HG03460 (cell line): ENCODE measurements around the gene CCL27.

Source experiments
- ATAC-seq: cut with Tn5 transposase; IDR thresholded peaks from one replicate; pipeline ENCODE4 v1.9.1; 2021; ENCODE audit not compliant: unreplicated experiment

CCL27 gene

GRCh38 chr9:34662526-34663302 is at the start of gene CCL27:
TSS of gene CCL27 (minus strand) at chr9:34662657. CDS start at chr9:34662633, 24 bp downstream.
- no peak for ATAC-seq

DNA sequence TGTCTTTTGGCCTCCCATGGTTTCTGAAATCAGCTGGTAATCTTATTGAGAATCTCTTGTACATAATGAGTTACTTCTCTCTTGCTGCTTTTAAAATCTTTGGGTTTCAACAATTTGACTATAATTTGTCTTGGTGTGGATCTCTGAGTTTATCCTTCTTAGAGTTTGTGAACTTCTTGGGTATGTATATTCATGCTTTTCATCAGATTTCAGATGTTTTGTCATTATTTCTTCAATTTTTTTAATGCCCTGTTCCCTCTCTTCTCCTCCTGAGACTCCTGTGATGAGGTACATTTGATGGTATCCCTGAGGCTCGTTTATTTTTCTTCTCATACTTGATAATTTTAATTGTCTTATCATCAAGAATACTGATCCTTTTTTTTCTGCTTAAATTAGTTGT is 49.7 kb upstream of the CCL27 start:
- no peak for ATAC-seq

- no peak for ATAC-seq
Observed at GRCh38 chr9:34710023-34710422, 47.6 kb upstream of the CCL27 start, which contains the start of gene CCL21. TSS of gene CCL21 (minus strand) at chr9:34710136. CDS start at chr9:34710066, 70 bp downstream.

DNA sequence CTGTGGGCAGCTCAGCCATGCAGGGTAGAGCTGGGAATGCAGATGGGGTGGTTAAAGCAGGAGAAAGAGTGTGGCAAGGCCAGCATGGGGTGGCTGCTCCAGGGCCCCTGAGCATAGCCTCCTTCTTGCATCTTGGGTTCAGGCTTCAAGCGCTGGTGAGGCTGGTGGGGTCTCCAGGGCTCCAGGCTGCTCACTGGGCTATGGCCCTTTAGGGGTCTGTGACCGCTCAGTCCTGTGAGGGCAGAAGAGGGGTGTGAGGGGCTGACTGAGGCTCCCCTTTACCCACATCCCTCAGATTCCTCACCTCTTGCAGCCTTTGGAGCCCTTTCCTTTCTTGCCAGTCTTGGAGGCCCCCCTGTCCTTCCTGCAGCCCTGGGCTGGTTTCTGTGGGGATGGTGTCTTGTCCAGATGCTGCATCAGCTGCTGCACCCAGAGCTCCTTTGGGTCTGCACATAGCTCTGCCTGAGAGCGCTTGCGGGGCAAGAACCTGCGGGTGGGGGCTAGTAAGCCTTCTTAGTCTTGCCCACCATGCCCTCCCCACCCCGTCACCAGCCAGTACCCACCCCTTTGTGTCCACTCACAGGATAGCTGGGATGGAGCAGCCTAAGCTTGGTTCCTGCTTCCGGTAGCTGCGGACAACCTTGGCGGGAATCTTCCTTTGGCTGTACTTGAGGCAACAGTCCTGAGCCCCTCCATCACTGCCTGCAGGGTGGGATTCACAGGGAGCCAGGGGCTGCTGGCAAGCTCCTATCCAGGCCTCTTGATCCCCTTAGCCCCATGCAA is 46.9 kb upstream of the CCL27 start:
- ATAC-seq, result no peak

- no peak for ATAC-seq
Observed at GRCh38 chr9:34707130-34707529, 44.7 kb upstream of the CCL27 start.

DNA sequence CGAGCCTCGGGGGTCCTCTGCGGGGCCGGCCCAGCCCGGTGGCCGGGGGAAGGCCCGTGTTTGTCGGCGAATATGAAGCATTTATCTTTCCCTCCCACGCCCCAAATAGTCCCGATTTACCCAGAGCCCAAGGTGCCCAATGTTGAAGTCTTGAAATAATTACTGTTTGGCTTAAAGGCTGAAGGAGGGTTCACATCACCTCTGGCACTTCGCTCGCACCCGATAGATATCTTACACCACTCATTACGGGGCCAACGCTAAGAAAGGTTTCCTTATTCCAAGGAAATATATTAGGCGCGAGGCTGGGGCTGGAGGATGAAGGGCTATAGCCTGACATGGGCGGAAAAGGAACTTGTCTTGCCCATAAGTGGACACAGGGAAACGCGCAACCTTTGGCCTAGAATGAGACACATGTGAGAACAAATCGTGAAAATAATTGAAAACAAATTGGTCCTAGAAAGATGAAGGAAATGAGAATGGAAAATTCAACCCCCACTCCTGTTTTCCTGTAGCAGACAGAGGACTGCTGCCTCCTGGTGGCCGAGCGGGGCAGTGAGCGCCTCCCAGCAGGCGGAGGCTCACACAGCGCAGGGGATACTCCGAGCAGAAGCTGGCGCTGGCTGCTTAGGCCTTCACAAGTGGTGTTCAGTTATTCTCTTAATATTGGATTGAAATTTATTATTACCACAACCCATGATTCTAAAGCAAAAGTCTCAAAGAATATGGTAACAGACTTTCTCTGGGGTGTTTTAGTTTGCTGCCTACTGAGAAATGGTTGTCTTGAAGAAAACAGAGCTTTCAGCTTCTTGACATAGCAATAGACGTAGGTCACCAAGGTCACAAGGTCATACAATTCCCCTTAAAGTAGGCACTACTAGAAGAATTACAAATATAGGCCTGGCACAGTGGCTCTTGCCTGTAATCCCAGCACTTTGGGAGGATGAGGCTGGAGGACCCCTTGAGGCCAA is 39.6 kb upstream of the CCL27 start:
- ATAC-seq, result peak; percentile 67

- ATAC-seq, result no peak
Observed at GRCh38 chr9:34701023-34701768, 38.7 kb upstream of the CCL27 start.

DNA sequence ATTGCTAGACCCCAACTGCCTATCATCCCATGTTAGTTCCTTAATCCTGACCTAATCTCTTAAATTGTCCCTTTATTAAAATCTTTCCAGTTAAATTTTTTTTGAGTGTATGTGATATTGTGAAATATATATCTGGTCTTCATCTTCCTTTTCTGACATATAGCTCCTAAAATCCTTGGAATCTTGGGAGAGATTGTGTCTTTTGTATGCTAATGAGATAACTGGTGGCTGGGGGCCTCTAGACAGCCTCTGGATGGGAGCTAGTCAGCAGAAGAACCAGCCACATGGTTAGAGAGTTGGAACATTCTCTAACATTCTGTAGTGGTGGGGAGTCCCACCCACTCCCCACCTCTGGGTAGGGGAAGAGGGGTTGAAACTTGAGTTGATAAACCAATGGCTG is 32.4 kb upstream of the CCL27 start:
- no peak for ATAC-seq

DNA sequence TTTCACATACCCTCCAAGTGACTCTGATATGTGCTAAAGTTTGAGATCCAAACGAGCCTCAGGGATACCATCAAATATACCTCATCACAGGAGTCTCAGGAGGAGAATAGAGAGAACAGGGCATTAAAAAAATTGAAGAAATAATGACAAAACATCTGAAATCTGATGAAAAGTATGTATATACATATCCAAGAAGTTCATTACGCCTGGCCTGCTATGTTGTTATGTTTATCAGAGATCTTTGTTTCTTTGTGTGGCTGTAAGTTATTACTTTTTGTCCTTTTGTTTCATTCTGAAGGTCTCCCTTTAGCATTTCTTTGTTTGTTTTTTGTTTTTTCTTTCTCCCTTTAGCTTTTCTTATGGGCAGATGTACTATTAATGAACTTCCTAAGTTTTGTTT is 31.1 kb upstream of the CCL27 start:
- ATAC-seq, result no peak

GRCh38 chr9:34691936-34692315 is 29.5 kb upstream of the CCL27 start:
- no peak for ATAC-seq

GRCh38 chr9:34690983-34691935 is 28.8 kb upstream of the CCL27 start, which contains the start of gene CCL19:
TSS of gene CCL19 (minus strand) at chr9:34691276. CDS start at chr9:34691139, 137 bp downstream.
- no peak for ATAC-seq

GRCh38 chr9:34689512-34689911 is 27.1 kb upstream of the CCL27 start:
- no peak for ATAC-seq

GRCh38 chr9:34689116-34689470 is 26.6 kb upstream of the CCL27 start:
- no peak for ATAC-seq

DNA sequence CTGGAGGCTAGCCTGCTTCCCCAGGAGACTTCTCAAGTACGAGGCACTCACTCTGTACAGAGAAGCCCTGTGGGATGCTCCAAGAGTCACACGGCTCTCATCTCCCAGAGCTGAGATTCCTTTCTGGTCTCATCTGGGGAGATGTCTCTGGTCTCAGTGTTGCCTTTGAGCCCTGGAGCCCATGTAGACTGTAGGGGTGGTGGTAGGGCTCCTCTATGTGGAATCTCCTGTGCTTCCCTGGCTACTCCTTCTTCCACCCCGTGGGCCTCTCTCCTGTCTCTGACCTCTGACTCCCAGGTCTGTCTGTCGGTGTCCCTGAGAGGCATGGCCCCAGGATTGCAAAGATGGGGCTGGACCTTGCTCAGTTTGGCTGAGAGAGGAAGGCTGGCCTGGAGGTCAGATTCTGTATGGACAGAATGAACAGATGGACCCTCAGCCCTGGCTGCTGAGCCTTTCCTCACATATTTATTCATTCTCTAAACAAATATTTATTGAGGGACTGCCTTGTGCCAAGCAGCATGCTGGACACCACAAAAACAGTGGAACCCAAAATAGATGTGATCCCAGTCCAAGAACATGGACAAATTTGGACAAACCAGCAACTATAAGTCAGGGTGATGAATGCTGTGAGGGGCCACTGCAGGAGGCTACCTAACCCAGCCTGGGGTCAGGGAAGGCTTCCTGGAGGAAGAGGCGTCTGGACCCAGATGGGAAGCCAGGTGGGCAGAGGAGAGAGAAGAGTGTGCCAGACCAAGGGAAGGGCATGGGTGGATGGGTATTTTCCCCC is 26.1 kb upstream of the CCL27 start:
- ATAC-seq, result no peak

DNA sequence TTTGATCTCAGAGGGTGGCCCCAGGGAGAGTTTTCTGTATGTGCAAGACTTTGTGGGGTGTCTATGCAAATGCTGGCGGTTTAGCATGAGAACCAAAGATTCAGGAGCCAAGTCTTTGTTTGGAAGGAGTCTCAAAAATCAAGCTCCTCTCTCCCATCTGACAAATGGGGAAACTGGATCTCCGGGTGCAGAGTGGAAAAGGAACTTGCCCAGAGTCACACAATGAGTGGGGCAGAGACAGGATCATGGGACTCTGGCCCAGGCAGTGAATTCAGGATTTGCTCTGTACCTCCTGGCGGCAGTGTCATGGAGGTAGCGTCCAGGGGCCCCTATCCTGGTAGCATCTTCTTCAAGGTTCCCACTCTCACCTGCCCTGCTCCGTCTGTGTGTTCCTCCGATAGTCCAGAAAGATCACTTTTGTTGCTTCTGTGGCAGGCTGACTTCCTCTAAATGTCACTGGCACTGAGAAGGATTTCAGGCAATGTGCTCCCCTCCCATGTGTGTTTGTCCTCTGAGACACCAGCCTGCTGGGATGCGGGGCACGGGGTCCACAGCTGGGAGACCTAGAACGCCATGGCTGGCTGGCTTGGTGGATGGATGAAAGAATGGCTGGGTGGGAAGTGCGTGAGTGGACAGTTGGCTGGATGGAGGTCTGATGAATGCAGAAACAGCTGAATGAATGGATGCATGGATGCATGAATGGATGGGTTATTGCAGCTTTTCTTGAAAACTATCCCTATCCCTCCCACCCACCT is 25.0 kb upstream of the CCL27 start:
- no peak for ATAC-seq

GRCh38 chr9:34686732-34687131 is 24.3 kb upstream of the CCL27 start:
- ATAC-seq, result no peak

GRCh38 chr9:34686231-34686630 is 23.8 kb upstream of the CCL27 start:
- no peak for ATAC-seq

DNA sequence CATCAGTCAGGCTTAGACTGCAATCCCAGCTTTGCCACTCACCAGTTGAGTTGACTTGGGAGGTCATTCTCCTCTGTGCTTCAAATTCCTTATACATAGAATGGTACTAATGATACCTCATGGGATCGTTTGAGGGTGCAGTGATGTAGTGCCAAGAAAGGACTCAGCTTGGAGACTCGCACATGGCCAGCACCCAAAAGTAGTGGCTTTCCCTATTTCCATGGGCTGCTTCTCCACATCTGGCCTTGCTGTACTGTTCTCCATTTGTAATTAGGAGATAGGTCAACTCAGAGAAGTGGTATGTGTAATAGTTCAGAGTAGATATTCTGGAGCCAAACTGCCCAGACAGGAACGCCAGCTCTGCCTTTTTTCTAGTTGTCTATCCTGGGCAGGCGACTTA is 23.1 kb upstream of the CCL27 start:
- ATAC-seq, result no peak
